Uterus (tissue), 2 donors: ENCODE measurements around the gene RGS11.

Source experiments
- POLR2A ChIP-seq, 2 donors: fragments of 450-650 bp; IDR thresholded peaks; one replicate each; pipeline ENCODE4 v1.6.1; 2016; ENCODE audit warnings: antibody characterized with exemption in 2 of 2, mild to moderate bottlenecking in 1 of 2, moderate library complexity in 1 of 2
- TF ChIP-seq, protein P1 (sequence below), 4 experiments: fragments of 200-600 bp in 2 of 4; fragments of 450-650 bp in 2 of 4; sonication (generic) in 2 of 4; IDR thresholded peaks; one replicate each; pipeline ENCODE4 v1.5.1; 2016 to 2019; ENCODE audit warnings: antibody characterized with exemption in 4 of 4, mild to moderate bottlenecking in 2 of 4, moderate library complexity in 1 of 4

DNA sequence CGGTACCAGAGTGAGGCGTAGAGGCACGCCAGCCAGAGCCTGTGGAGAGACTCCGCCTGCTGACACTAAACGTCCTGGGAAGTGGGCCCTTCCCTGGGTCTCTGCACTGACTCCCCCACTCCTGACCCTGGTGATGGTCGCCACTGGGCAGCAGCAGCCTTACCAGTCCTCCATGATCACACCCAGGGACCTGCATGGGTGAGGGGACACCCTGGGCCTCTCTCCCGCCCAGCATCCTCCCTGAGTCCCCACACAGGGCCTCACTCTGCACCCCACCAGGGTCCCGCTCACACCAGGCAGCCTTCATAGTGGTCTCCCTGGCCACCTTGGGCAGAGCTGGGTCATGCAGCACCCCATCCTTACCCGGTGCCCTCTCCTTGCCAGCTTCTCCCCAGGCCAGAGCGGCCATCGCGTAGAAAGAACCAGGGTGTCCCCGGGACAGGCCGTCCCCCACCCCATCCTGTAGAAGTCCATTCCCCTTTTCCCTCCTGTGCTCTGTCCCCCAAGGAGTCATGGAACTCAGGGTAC is 10.7 kb downstream of the RGS11 start:
- TF ChIP-seq POLR2A (IDR thresholded peaks at IDR 0.05): no peak
- TF ChIP-seq, protein P1, sequence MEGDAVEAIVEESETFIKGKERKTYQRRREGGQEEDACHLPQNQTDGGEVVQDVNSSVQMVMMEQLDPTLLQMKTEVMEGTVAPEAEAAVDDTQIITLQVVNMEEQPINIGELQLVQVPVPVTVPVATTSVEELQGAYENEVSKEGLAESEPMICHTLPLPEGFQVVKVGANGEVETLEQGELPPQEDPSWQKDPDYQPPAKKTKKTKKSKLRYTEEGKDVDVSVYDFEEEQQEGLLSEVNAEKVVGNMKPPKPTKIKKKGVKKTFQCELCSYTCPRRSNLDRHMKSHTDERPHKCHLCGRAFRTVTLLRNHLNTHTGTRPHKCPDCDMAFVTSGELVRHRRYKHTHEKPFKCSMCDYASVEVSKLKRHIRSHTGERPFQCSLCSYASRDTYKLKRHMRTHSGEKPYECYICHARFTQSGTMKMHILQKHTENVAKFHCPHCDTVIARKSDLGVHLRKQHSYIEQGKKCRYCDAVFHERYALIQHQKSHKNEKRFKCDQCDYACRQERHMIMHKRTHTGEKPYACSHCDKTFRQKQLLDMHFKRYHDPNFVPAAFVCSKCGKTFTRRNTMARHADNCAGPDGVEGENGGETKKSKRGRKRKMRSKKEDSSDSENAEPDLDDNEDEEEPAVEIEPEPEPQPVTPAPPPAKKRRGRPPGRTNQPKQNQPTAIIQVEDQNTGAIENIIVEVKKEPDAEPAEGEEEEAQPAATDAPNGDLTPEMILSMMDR (IDR thresholded peaks at IDR 0.05): no peak
